BJ (cell line): ENCODE data around the gene BTNL9. TPM values are rescaled to one million over a fixed set of nuclear protein-coding genes. Genes with fewer than 3 reads are reported as not detected.

Experiments used
- CTCF ChIA-PET: fragments of 350-600 bp; formaldehyde crosslinking; extraction: SDS; loops from one replicate; lab custom pipeline; 2021; ENCODE audit warnings: antibody characterized with exemption, inconsistent platforms; lab: Yijun Ruan, JAX
- POLR2A ChIA-PET: fragments of 300-600 bp; sonication (Branson Sonifier 250); formaldehyde crosslinking; extraction: SDS; loops from one replicate; lab custom pipeline; 2021; ENCODE audit warnings: antibody characterized with exemption; lab: Charles Lee
- DNase-seq: peaks from one replicate; pipeline ENCODE4 v3.0.0-alpha.2; 2011; ENCODE audit warnings: low read depth
- H3K27me3 ChIP-seq: 2 replicates; pipeline ENCODE4 v1.6.0; 2011; ENCODE audit warnings: low read length; ENCODE audit not compliant: control insufficient read depth, insufficient read depth
- H3K36me3 ChIP-seq: 2 replicates; pipeline ENCODE4 v1.5.1; 2011; ENCODE audit warnings: low read length; ENCODE audit not compliant: control insufficient read depth, insufficient read depth
- H3K4me3 ChIP-seq: 2 replicates; pipeline ENCODE4 v1.5.1; 2011; ENCODE audit warnings: low read depth, mild to moderate bottlenecking, control low read depth, low read length
- polyA plus RNA-seq: library from polyadenylated mRNA; depleted of rRNA; stranded (reverse); fragments of >200 nt; gene quantifications from 2 replicates; pipeline ENCODE4 v1.2.3, GENCODE V29; 2011
- TF ChIP-seq, protein P1 (sequence below): IDR thresholded peaks from 2 replicates; pipeline ENCODE4 v1.5.1; 2011; ENCODE audit warnings: low read depth, mild to moderate bottlenecking, control low read depth, inconsistent platforms, low read length, moderate library complexity; ENCODE audit not compliant: insufficient read depth

BTNL9 gene
- polyA plus RNA-seq, 1 experiment, result not detected

DNA sequence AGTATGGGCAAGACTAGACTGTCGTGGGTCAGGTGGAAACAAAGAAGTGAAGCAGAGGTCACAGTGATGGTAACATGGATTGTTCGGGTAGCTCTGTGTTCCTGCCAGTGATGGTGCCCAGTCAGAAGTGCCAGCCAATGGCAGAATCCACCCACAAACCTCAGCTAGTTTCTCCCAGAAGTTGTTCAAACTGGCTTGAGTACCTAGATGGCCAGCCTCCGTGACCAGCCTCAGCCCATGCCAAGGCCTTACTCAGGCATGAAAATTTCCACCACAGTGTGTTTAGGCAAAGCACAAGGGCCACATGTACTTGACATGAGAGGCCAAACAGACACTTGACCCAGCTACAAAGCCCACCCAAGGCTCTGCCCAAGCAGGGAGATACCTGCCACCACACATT is 19.4 kb upstream of the BTNL9 start:
- Histone ChIP-seq H3K36me3 (no peaks in the 10 kb centered on the region), H3K27me3 (no peaks in the 10 kb centered on the region), H3K4me3 (no peak overlapping the region)
- TF ChIP-seq, protein P1, sequence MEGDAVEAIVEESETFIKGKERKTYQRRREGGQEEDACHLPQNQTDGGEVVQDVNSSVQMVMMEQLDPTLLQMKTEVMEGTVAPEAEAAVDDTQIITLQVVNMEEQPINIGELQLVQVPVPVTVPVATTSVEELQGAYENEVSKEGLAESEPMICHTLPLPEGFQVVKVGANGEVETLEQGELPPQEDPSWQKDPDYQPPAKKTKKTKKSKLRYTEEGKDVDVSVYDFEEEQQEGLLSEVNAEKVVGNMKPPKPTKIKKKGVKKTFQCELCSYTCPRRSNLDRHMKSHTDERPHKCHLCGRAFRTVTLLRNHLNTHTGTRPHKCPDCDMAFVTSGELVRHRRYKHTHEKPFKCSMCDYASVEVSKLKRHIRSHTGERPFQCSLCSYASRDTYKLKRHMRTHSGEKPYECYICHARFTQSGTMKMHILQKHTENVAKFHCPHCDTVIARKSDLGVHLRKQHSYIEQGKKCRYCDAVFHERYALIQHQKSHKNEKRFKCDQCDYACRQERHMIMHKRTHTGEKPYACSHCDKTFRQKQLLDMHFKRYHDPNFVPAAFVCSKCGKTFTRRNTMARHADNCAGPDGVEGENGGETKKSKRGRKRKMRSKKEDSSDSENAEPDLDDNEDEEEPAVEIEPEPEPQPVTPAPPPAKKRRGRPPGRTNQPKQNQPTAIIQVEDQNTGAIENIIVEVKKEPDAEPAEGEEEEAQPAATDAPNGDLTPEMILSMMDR, result no peak
- CTCF ChIA-PET, result no interaction called here
- DNase-seq, result no peak
- POLR2A ChIA-PET, result no interaction called here

DNA sequence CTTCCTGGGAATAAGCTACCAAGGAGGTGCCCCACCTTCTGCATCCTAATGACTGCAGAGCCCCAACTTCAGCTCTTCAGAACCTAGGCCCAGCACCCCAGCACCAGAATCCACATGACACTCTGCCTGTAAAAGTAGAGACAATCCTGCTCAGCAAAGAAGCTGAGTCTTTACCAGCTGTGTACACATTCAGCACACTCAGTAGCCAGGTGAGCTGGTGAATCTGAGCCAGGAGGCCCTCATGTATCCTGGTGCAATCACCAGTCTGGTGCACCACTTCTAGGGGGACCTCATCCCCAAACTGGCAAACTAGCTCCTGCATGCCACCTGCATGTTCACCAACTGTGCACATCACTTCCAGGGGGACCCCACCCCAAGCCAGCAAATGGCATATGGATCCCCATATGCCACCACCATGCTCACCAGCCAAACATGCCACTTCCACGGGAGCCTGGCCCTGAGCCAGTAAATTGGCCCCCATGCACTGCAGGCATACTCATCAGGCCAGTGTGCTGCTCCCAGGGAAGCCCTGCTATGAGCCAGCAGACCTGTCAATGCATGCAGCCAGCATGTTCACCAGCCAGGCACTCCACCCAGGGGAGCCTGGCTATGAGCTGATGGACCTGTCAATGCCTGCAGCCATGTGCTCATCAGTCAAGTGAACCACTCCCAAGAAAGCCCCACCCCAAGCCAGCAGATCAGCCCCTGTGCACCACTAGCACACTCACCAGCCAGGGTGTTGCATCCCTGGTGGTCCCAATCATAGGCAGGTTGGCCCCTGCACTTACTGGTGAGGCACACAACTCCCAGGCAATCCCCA is 15.6 kb upstream of the BTNL9 start:
- TF ChIP-seq, protein P1, result no peak
- CTCF ChIA-PET, result no interaction called here
- Histone ChIP-seq H3K27me3 (no peaks in the 10 kb centered on the region), H3K4me3 (no peak overlapping the region), H3K36me3 (no peaks in the 10 kb centered on the region)
- DNase-seq, result no peak
- POLR2A ChIA-PET, result no interaction called here

DNA sequence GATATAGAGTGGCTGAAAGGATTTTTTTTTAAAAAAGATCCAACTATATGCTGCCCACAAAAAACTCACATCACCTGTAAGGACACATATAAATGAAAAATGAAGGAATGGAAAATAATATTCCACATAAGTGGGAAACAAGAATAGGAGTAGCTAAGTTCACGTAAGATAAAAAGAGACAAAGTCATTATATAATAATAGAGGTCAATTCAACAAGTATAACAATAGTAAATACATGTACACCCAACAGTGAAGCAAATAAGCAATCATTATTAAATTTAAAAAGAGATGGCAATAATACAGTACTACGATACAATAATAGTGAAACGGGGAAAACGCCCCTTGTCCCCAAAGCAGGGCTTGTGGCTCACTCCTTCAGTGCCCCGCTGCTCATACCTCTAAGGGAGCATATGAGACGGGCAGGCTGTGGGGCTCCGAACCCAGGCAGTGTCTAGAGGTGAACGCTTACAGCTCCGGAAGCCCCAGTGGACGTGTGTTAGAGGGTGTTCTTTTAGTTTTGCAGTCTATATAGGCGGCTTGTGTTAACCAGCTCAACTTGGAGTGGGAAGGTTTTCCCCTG is 12.5 kb upstream of the BTNL9 start:
- Histone ChIP-seq H3K36me3 (no peaks in the 10 kb centered on the region), H3K4me3 (no peak overlapping the region), H3K27me3 (no peaks in the 10 kb centered on the region)
- no peak for DNase-seq
- CTCF ChIA-PET, result no interaction called here
- TF ChIP-seq, protein P1, result no peak
- POLR2A ChIA-PET, result no interaction called here

DNA sequence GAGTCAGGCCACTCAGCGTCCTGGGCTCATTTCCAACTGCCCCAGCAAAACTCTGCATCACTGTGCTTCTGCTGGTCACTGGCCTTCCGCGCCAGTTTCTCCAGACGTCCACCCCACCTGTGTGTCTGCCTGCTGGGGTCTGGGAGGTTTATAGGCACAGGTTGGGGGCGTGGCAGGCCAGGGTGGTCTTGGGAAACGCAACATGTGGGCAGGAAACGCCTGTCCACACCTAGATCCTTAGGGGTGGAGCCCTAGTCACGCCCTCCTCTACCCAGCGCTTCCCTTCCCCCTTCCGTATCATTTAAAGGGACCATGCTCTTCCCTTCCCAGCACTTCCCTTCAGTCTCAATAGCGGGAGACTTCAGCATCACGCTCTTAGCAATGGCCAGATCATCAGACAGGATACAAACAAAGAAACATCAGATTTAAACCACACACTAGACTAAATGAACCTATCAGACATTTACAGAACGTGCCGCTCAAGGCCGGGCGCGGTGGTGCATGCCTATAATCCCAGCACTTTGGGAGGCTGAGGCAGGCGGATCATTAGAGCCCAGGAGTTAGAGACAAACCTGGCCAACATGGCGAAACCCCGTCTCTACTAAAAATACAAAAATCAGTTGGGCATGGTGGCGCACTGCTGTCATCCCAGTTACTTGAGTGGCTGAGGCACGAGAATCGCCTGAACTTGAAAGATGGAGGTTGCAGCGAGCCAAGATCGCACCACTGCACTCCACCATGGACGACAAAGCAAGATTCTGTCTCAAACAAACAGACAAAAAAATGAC is 11.8 kb upstream of the BTNL9 start:
- TF ChIP-seq, protein P1, result no peak
- no peak for DNase-seq
- Histone ChIP-seq H3K4me3 (no peak overlapping the region), H3K27me3 (no peaks in the 10 kb centered on the region), H3K36me3 (no peaks in the 10 kb centered on the region)
- POLR2A ChIA-PET, result no interaction called here
- CTCF ChIA-PET, result no interaction called here

DNA sequence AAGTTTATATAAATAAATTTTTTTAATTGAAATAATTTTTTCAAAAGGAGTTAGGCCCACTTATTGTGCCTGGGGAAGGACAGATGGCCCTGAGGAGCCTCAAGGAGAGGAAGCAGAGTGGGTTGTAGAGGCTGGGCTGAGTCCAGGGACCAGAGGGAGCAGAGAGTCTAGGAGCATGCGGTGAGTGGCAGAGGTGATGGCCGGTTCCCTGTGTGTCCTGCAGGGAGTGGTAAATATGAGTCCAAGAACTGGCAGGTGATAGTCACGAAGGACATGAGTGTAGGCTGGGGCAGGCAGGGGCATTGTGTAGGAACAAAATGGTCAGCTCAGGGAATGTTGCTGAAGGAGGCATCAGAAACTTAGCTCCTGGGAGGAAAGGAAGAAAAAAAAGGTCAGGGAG is 8.3 kb upstream of the BTNL9 start:
- CTCF ChIA-PET, result no interaction called here
- POLR2A ChIA-PET, result no interaction called here
- H3K27me3 ChIP-seq, result no peaks in the 10 kb centered on the region
- H3K36me3 ChIP-seq, result no peaks in the 10 kb centered on the region
- no peak overlapping the region for H3K4me3 ChIP-seq
- DNase-seq, result no peak
- TF ChIP-seq, protein P1, result no peak
